T-cell (primary cell): ENCODE results near the gene MS4A2. TPM values are rescaled to one million over a fixed set of nuclear protein-coding genes. Genes with fewer than 3 reads are reported as not detected.

Source experiments
- total RNA-seq, 35 experiments: library from RNA in 6 of 35; stranded (reverse) in 6 of 35; fragments of 120-200 nt in 1 of 35; gene quantifications; one replicate each; pipeline versions ENCODE4 v1.2.1 to v1.2.4 and lab custom pipeline; 2013 to 2026

The MS4A2 gene
- total RNA-seq, 5 donors from 2014 or later (not counting 1 experiment from before 2014, with no cell fraction given), result 0.12 to 1.1 (median 0.16) TPM; not detected in 1

Other genes with a start within 250 kb of the MS4A2 start
- not detected for gene CBLIF, start 243.2 kb upstream of the MS4A2 start, total RNA-seq
- gene TCN1, start 222.2 kb upstream of the MS4A2 start, total RNA-seq, result not detected
- not detected for gene OOSP3, start 209.9 kb upstream of the MS4A2 start, total RNA-seq
- not detected for gene OOSP1, start 150.2 kb upstream of the MS4A2 start, total RNA-seq
- gene OOSP4A, start 124.6 kb upstream of the MS4A2 start, total RNA-seq, result not detected
- gene OOSP4B, start 71.5 kb upstream of the MS4A2 start, total RNA-seq, result not detected
- gene OOSP2, start 48.3 kb upstream of the MS4A2 start, total RNA-seq, result not detected
- under 1 TPM in 3 of 5 donors, not detected in 2; 0.40 to 0.44 (median 0.43) TPM for gene MS4A3, start 32.0 kb upstream of the MS4A2 start, total RNA-seq
- 1 to 10 TPM in 2 of 5 donors, under 1 TPM in 3; 0.32 to 1.5 (median 0.99) TPM for gene MS4A6A, start 94.4 kb downstream of the MS4A2 start, total RNA-seq
- 1 to 10 TPM in 1 of 5 donors, under 1 TPM in 1, not detected in 3; 0.54 to 1.0 TPM for gene MS4A4E, start 154.5 kb downstream of the MS4A2 start, total RNA-seq
- gene MS4A4A, start 192.0 kb downstream of the MS4A2 start, total RNA-seq, result under 1 TPM in 1 of 5 donors, not detected in 4; 0.26 TPM
- gene MS4A6E, start 238.6 kb downstream of the MS4A2 start, total RNA-seq, result not detected